HEK293T (cell line): Measurements from ENCODE around the gene COL27A1.

Experiments used
- ARNT ChIP-seq: fragments of 450-650 bp; IDR thresholded peaks from 2 replicates; pipeline ENCODE4 v1.6.1; 2017; ENCODE audit warnings: mild to moderate bottlenecking
- FOXK2 ChIP-seq: fragments of 450-650 bp; IDR thresholded peaks from 2 replicates; pipeline ENCODE4 v1.6.1; 2016; ENCODE audit warnings: mild to moderate bottlenecking
- FOXM1 ChIP-seq: fragments of 450-650 bp; IDR thresholded peaks from 2 replicates; pipeline ENCODE4 v1.6.1; 2017; ENCODE audit warnings: mild to moderate bottlenecking, borderline replicate concordance
- SP1 ChIP-seq: fragments of 450-650 bp; IDR thresholded peaks from 2 replicates; pipeline ENCODE4 v1.6.1; 2017
- SUZ12 ChIP-seq: fragments of 450-650 bp; IDR thresholded peaks from 2 replicates; pipeline ENCODE4 v1.6.1; 2016; ENCODE audit warnings: mild to moderate bottlenecking

DNA sequence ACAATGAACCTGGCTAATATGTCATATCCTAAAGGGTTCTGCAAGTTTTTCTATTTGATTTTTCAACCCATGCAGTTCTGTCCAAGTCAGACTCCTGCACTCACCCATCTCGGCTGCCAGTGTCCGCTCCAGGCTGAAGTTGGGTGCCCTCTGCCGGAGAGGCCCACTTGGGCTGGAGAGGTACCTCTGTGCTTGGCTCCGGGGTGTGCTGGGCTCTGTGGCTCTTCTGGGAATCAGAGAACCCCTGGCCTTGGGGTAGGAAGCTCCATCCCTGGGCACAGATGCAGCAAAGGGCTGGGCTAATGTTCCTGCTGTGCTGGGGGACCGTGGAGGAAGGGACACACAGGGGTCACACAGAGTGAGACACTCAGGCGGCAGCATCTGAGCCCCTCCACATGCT is 200.5 kb downstream of the COL27A1 start:
- TF ChIP-seq ARNT (no peak), SUZ12 (no peak), FOXM1 (no peak), SP1 (no peak), FOXK2 (no peak)
